Measurements from ENCODE around the gene TRAPPC12.
"Not testable (repeated sequence)": the region's sequence is repeated elsewhere in the genome, so short reads cannot be mapped to it uniquely, and the experiment has no call there.

Gene TRAPPC12

GRCh38 chr2:3432693-3433338 lies 53.3 kb downstream of the TRAPPC12 start:
- no peak for DNase-seq (ENCODE audit: low spot score)

- DNase-seq (ENCODE audit: low spot score): no peak
Observed at GRCh38 chr2:3433339-3433699, 53.8 kb downstream of the TRAPPC12 start.

- no peak for DNase-seq (ENCODE audit: low spot score)
Observed at GRCh38 chr2:3433776-3434400, 54.4 kb downstream of the TRAPPC12 start.

- DNase-seq (ENCODE audit: low spot score): no peak
Observed at GRCh38 chr2:3434654-3435053, 55.2 kb downstream of the TRAPPC12 start.

GRCh38 chr2:3435445-3435844 lies 56.0 kb downstream of the TRAPPC12 start:
- DNase-seq (ENCODE audit: low spot score): no peak

- no peak for DNase-seq (ENCODE audit: low spot score)
Observed at GRCh38 chr2:3440477-3440876, 61.0 kb downstream of the TRAPPC12 start.

GRCh38 chr2:3441465-3441864 lies 62.0 kb downstream of the TRAPPC12 start:
- DNase-seq (ENCODE audit: low spot score): no peak

GRCh38 chr2:3442185-3442584 lies 62.7 kb downstream of the TRAPPC12 start:
- DNase-seq (ENCODE audit: low spot score): no peak

- no peak for DNase-seq (ENCODE audit: low spot score)
Observed at GRCh38 chr2:3443083-3443482, 63.6 kb downstream of the TRAPPC12 start.

GRCh38 chr2:3443506-3444084 lies 64.1 kb downstream of the TRAPPC12 start:
- no peak for DNase-seq (ENCODE audit: low spot score)

GRCh38 chr2:3445891-3446290 lies 66.4 kb downstream of the TRAPPC12 start:
- no peak for DNase-seq (ENCODE audit: low spot score)

- no peak for DNase-seq (ENCODE audit: low spot score)
Observed at GRCh38 chr2:3446381-3446780, 66.9 kb downstream of the TRAPPC12 start.

GRCh38 chr2:3447186-3447585 lies 67.7 kb downstream of the TRAPPC12 start:
- DNase-seq (ENCODE audit: low spot score): not testable (repeated sequence)

- no peak for DNase-seq (ENCODE audit: low spot score)
Observed at GRCh38 chr2:3447789-3448317, 68.4 kb downstream of the TRAPPC12 start.

- not testable (repeated sequence) for DNase-seq (ENCODE audit: low spot score)
Observed at GRCh38 chr2:3448441-3448911, 69.0 kb downstream of the TRAPPC12 start.

- DNase-seq (ENCODE audit: low spot score): no peak
Observed at GRCh38 chr2:3449086-3449485, 69.6 kb downstream of the TRAPPC12 start.

- DNase-seq (ENCODE audit: low spot score): no peak
Observed at GRCh38 chr2:3449936-3450335, 70.4 kb downstream of the TRAPPC12 start.

- DNase-seq (ENCODE audit: low spot score): no peak
Observed at GRCh38 chr2:3450385-3451010, 71.0 kb downstream of the TRAPPC12 start.

GRCh38 chr2:3451169-3451568 lies 71.7 kb downstream of the TRAPPC12 start:
- DNase-seq (ENCODE audit: low spot score): no peak

- no peak for DNase-seq (ENCODE audit: low spot score)
Observed at GRCh38 chr2:3451926-3452671, 72.6 kb downstream of the TRAPPC12 start.

- no peak for DNase-seq (ENCODE audit: low spot score)
Observed at GRCh38 chr2:3453190-3453999, 73.9 kb downstream of the TRAPPC12 start.
